BJ (cell line): ENCODE results near the gene ZNF28. TPM values are rescaled to one million over a fixed set of nuclear protein-coding genes. Genes with fewer than 3 reads are reported as not detected.
"Not testable (repeated sequence)": the region's sequence is repeated elsewhere in the genome, so short reads cannot be mapped to it uniquely, and the experiment has no call there.

Source experiments
- CTCF ChIA-PET: fragments of 350-600 bp; formaldehyde crosslinking; extraction: SDS; loops from one replicate; lab custom pipeline; 2021; ENCODE audit warnings: antibody characterized with exemption, inconsistent platforms; lab: Yijun Ruan, JAX
- POLR2A ChIA-PET: fragments of 300-600 bp; sonication (Branson Sonifier 250); formaldehyde crosslinking; extraction: SDS; loops from one replicate; lab custom pipeline; 2021; ENCODE audit warnings: antibody characterized with exemption; lab: Charles Lee
- DNase-seq: peaks from one replicate; pipeline ENCODE4 v3.0.0-alpha.2; 2011; ENCODE audit warnings: low read depth
- H3K27me3 ChIP-seq: 2 replicates; pipeline ENCODE4 v1.6.0; 2011; ENCODE audit warnings: low read length; ENCODE audit not compliant: control insufficient read depth, insufficient read depth
- H3K36me3 ChIP-seq: 2 replicates; pipeline ENCODE4 v1.5.1; 2011; ENCODE audit warnings: low read length; ENCODE audit not compliant: control insufficient read depth, insufficient read depth
- H3K4me3 ChIP-seq: 2 replicates; pipeline ENCODE4 v1.5.1; 2011; ENCODE audit warnings: low read depth, mild to moderate bottlenecking, control low read depth, low read length
- polyA minus RNA-seq: library from RNA; depleted of rRNA, polyadenylated mRNA; stranded (reverse); fragments of >200 nt; gene quantifications from 2 replicates; pipeline ENCODE4 v1.2.3, GENCODE V29; 2011; rRNA and poly(A)+ RNA removed
- polyA plus RNA-seq: library from polyadenylated mRNA; depleted of rRNA; stranded (reverse); fragments of >200 nt; gene quantifications from 2 replicates; pipeline ENCODE4 v1.2.3, GENCODE V29; 2011; rRNA removed

The ZNF28 gene
- 6.4 and 11.7 TPM in 2 replicates for polyA plus RNA-seq
- polyA minus RNA-seq, result 7.5 and 8.1 TPM in 2 replicates

GRCh38 chr19:52821204-52821960 lies at the start of gene ZNF28:
Gene ZNF28, minus strand, starts transcription at chr19:52821633. Its CDS starts 3,675 bp downstream, at chr19:52817958.
- H3K4me3 ChIP-seq, result peak within 1 kb of the TSS; percentile 61
- H3K27me3 ChIP-seq, H3K36me3 ChIP-seq, POLR2A ChIA-PET, CTCF ChIA-PET: not testable (repeated sequence)
- peak; percentile 4 for DNase-seq

- CTCF ChIA-PET, POLR2A ChIA-PET, DNase-seq: not testable (repeated sequence)
Observed at GRCh38 chr19:52868031-52868430, 46.6 kb upstream of the ZNF28 start.

GRCh38 chr19:52857378-52858191 lies 36.2 kb upstream of the ZNF28 start, which contains the start of gene ZNF468:
Gene ZNF468, minus strand, starts transcription at chr19:52857619. Its CDS starts 3,347 bp downstream, at chr19:52854272.
- peak within 1 kb of the TSS; percentile 65 for H3K4me3 ChIP-seq
- POLR2A ChIA-PET, H3K27me3 ChIP-seq, H3K36me3 ChIP-seq, DNase-seq: not testable (repeated sequence)
- CTCF ChIA-PET, result interaction anchor here (0.6 kb wide), 1 partner anchor 166 kb away, joined by 4 read pairs; no protein-coding TSS in a partner anchor

More at GRCh38 chr19:52868031-52868430, 46.6 kb upstream of the ZNF28 start:
- H3K27me3 ChIP-seq, H3K4me3 ChIP-seq, H3K36me3 ChIP-seq: not testable (repeated sequence)

- H3K36me3 ChIP-seq, H3K27me3 ChIP-seq, POLR2A ChIA-PET, DNase-seq: not testable (repeated sequence)
- H3K4me3 ChIP-seq, result peak overlapping the region; percentile 65
- CTCF ChIA-PET, result interaction anchor here (0.6 kb wide), 1 partner anchor 165 kb away, joined by 4 read pairs; no protein-coding TSS in a partner anchor
Observed at GRCh38 chr19:52856540-52857377, 35.3 kb upstream of the ZNF28 start.

- peaks cover 14% of the 10 kb centered on the region for H3K36me3 ChIP-seq
- H3K27me3 ChIP-seq, DNase-seq, H3K4me3 ChIP-seq, CTCF ChIA-PET, POLR2A ChIA-PET: not testable (repeated sequence)
Observed at GRCh38 chr19:52847352-52847751, 25.9 kb upstream of the ZNF28 start.

GRCh38 chr19:52840825-52841465 lies 19.5 kb upstream of the ZNF28 start:
- POLR2A ChIA-PET, H3K4me3 ChIP-seq, H3K27me3 ChIP-seq, DNase-seq, H3K36me3 ChIP-seq, CTCF ChIA-PET: not testable (repeated sequence)

- H3K36me3 ChIP-seq, CTCF ChIA-PET, H3K27me3 ChIP-seq, DNase-seq, POLR2A ChIA-PET, H3K4me3 ChIP-seq: not testable (repeated sequence)
Observed at GRCh38 chr19:52834289-52834688, 12.9 kb upstream of the ZNF28 start.

GRCh38 chr19:52833541-52833940 lies 12.1 kb upstream of the ZNF28 start:
- DNase-seq, H3K4me3 ChIP-seq, H3K36me3 ChIP-seq, H3K27me3 ChIP-seq, POLR2A ChIA-PET, CTCF ChIA-PET: not testable (repeated sequence)

GRCh38 chr19:52829866-52830265 lies 8.4 kb upstream of the ZNF28 start:
- H3K4me3 ChIP-seq, POLR2A ChIA-PET, DNase-seq, H3K36me3 ChIP-seq, H3K27me3 ChIP-seq, CTCF ChIA-PET: not testable (repeated sequence)
